ENCODE data around the gene FKBP9.

Gene FKBP9

DNA sequence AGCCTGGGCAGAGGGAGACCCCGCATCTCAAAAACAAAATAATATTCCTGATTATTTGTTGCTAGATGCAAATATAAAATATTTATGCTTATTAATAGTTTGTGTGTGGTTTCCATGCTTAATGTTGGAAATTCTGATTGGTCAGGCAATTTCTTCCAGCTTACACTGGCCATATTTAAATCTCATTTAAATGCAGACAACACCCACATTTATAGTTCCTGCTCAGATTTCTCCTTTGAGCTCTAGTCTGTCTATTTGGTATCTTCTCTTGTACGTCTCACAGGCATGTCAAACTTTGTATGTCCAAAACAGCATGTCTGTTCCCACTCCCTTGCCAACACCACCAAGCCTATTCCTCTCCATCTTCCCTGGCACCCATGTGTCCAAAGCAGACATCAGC, 52.5 kb downstream of the FKBP9 start:
- no peak for DNase-seq

DNA sequence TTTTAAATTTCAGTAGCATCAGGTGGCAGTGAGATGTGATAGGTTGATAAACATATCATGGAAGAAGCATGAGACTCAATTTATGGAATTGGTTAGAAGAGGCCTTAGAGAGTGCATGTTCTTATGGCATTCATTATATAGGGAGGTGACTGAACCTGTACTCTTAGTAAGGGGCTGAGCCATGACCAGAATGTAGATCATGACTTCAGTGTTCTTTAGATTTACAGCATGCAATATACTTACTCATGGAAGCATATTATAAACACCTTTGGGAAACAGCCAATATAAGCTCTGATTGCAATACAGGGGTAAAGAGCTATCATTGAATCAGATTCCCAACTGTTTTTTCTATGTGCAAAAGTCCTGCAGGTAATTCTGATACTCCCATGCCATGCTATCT, 55.1 kb downstream of the FKBP9 start:
- no peak for DNase-seq

DNA sequence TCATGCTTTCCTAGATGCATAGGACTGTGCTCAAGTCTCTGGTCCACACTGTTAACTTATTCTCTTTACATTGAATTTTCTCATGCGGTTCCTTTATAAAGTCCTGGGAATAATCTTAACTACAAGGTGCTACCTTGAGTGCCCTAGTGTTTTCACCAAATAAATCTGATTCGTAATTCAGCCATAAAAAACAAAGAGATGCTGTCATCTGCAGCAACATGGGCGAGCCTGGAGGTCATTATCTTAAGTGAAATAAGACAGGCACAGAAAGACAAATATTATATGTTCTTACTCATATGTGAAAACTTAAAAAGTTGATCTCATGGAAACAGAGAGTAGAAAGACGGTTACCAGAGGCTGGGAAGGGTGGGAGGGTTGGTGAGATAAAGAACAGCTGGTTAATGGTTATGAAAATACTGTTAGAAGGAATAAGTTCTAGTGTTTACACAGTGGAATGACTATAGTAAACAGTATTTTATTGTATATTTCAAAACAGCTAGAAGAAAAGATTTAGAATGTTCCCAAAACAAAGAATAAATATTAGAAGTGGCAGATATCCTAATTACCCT, 67.0 kb downstream of the FKBP9 start:
- no peak for DNase-seq

- DNase-seq: no peak
Measured at GRCh38 chr7:33035776-33036175, 78.5 kb downstream of the FKBP9 start.

- no peak for DNase-seq
Measured at GRCh38 chr7:33038639-33039038, 81.4 kb downstream of the FKBP9 start.

DNA sequence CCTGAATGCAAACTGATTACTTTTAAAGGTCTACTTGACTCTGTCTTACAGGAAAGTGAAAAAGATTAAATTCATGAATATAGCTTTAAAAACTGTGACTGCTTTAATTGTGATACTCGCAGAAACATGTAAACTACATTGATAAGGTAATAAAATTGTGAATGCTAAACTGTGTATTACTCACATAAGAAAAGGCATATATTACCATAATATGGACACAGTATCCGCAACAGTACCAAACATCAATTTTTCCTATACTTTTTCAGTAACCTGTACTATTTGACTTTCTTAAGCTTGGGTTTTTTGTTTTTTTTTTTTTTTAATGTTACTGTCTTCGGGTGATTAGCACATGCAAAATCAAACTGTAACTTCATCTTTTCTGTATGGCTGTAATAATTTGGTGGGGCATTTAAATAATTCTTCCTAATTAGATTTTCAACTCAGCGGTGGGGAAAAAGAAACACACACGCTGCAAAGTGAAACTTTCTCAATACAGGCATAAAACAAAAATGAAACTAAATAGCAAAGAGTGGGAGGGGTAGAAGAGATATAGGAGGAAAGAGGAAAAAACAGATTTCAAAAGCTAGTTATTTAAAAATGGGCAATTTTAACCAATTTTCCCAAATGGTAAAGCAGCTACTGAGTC, 82.1 kb downstream of the FKBP9 start:
- DNase-seq: no peak

- no peak for DNase-seq
Measured at GRCh38 chr7:33039903-33040292, 82.7 kb downstream of the FKBP9 start.

- DNase-seq: no peak
Measured at GRCh38 chr7:33040803-33041516, 83.7 kb downstream of the FKBP9 start.

DNA sequence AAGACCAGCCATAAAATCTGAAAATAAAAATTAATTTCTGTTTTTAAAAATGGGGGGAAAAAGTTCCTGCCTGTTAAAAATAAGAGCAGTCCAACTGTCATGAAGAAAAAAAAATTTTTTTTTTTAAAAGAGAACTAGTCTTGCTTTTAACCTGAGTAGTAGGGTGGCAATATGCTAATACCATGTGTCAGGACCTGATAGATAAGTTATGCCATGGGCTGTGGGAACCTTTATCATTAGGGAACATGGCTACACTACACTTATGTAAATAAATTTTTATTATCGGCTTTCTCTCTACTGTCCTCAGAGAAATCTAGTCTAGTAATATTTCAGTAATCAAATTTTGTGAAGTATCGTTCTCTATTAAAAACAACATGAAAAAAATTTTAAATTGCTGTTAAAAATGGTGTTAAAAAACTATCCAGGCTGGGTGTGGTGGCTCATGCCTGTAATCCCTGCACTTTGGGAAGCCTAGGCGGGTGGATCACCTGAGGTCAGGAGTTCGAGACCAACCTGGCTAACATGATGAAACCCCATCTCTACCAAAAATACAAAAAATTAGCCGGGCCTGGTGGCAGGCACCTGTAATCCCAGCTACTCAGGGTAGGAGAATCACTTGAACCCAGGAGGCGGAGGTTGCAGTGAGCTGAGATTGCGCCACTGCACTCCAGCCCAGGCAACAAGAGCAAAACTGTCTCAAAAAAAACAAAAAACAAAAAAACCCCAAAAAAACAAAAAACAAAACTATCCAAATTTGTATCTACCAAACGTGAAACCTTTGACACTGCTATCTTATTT, 84.6 kb downstream of the FKBP9 start:
- no peak for DNase-seq

DNA sequence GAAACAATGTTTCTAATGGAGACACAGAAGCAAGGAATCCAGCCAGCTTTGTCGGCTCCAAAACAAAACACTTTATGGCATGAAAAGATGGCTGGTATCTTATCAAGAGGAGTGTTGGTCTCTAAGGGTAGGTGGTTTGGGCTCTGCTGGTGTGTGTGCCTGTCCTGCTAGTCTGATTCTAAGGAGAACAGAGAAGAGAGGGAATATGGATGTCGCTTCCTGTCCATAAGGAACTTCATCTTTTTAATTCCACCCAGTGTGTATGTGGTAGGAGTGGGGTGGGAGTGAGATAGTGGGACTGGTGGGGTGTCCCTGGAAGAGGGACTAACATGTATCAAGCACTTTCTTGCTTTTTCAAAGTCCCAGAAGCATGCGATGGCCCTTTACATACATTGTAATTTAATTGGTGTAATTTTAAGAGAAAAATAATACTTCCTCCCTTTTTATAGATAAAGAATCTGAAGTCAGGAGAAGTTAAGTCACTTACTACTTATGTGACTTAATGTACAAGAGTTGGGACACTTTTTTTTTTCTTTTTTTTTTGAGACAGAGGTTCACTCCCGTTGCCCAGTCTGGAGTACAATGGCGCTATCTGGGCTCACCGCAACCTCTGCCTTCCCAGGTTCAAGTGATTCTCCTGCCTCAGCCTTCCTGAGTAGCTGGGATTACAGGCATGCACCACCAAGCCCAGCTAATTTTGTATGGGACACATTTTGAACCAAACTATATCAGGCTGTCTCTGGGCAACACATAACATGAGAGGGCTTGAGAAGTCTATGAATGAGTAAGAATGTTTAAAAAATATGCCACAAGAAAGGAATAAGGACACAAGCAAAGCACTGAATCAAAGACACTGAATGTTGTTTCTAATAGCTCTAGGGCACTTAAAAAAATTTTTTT, 86.5 kb downstream of the FKBP9 start:
- DNase-seq: no peak

DNA sequence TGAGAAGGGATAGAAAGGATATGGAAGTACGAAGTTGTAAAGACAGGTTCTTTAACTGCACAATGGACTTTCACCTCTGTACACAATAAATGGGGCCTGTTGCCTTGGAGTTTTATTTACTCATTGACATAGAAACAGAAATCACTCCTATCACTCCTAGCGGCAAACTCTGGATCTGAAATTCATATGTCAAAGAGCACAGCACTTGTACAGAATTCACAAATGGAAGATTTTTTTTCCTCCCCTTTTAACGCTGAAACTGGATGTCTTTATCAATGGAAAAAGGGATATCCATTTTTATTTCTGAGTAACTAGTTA, 87.1 kb downstream of the FKBP9 start:
- DNase-seq: no peak

- DNase-seq: no peak
Measured at GRCh38 chr7:33044986-33045385, 87.7 kb downstream of the FKBP9 start.

DNA sequence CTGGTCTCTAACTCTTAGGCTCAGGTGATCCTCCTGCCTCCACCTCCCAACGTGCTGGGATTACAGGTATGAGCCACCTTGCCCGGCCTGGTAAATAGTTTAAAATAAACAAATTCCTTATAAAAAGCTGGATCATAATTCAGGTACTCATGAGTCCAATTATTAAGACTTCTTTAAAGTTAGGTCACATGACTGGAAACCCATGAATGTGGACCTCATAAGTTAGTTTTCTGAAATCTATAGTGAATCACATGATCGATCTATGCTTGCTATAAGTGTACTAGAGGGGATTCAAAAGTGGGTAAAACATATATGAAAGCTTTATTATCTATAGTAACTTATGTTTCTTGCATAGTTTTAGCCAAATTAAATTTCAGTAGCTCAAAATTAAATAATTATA, 91.0 kb downstream of the FKBP9 start:
- DNase-seq: no peak

GRCh38 chr7:33048704-33049103, 91.5 kb downstream of the FKBP9 start:
- DNase-seq: no peak

DNA sequence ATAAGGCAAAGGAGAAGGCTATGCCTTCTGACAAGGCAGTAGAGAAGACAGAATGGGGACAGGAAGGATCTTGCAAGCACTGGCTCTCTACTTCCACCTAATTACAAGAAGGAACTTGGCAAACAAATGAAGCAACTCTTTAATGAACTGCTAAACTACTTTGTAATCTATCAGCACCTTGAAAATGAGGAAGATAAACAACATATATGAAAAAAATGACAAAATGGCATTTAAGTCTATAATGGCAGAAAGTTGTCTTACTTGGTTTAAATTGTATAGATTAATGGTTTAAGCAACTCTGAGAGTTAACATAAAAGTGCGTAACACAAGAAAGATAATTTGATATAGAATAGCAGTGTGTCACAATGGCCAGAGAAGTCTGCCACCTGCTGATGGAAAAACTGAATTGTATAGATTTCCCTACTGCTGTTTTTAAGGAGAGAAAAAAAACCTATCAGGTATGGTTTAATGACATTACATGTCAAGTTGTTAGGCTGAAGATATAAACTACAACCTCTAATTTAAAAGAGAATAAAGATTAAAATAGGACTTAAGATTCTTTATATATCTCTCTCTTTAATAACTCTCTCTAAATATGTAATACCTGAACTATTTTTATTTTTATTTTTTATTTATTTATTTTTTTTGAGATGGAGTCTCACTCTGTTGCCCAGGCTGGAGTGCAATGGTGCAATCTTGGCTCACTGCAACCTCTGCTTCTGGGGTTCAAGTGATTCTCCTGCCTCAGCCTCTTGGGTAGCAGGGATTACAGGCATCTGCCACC, 93.5 kb downstream of the FKBP9 start:
- DNase-seq: no peak

DNA sequence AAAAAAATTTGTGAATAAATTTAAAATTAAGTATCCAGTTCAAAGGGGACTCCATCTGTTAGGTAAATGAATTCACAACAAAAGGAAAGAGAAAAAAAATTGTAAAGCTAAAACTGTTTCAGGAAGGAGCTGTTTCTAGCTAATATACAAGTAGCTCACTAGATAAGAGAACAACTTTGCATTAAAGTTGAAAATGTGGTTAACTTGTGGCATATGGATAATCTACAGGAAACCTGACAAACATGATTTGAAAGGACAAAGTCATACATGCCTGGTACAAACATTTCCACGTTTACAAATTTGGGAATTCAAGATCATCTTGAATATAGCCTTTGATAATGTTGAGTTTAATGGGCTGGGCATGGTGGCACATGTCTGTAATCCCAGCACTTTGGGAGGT, 96.5 kb downstream of the FKBP9 start:
- no peak for DNase-seq

DNA sequence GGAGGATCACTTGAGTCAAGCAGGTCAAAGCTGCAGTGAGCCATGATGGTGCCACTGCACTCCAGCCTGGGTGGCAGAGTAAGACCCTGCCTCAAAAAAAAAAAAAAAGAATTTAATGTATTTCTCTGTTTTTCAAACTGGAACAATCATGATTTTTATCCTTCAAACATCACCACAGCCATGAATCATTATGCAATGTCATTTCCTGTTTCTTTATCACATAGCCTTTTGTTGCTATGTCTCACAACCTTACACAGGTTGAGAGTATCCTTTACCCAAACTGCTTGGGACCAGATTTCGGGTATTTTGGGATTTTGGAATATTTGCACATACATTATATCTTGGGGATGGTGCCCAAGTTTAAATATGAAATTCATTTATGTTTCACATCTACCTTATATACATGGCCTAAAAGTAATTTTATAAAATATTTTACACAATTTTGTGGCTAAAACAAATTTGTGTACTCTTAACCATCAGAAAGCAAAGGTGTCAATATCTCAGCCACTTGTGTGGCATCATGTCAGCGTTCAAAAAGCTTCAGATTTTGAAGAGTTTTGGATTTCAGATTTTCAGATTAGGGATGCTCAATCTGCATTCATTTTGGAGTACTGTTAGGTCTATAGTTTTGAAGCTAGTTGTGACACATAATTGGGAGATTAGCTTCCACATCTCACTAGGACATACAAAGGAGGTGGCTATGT, 97.2 kb downstream of the FKBP9 start:
- no peak for DNase-seq

DNA sequence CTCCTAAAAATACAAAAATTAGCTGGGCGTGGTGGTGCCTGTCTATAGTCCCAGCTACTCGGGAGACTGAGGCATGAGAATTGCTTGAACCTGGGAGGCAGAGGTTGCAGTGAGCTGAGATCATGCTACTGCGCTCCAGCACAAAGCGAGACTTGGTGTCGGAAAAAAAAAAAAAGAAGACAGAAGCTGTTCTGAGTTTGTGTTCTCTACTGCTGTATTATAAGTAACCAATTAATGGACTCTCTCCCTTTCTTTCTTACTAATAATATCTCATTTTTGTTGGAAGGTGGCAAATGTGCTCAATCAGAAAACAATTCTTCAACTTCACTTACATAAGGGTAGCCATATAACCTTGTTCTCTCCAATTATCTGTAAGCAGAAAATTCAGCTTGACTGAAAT, 97.9 kb downstream of the FKBP9 start:
- DNase-seq: no peak

All from activated gamma-delta T cell (primary cell).